Neural progenitor cell (in vitro differentiated cells): ENCODE results near the gene KLK2.

Experiments used
- EZH2phosphoT487 ChIP-seq: fragments of 200-600 bp; sonication (generic); IDR thresholded peaks from 2 replicates; pipeline ENCODE4 v1.6.1; 2017; ENCODE audit warnings: antibody characterized with exemption
- TF ChIP-seq, protein P1 (sequence below): fragments of 200-600 bp; sonication (generic); IDR thresholded peaks from 2 replicates; pipeline ENCODE4 v1.5.1; 2017; ENCODE audit warnings: antibody characterized with exemption, mild to moderate bottlenecking

DNA sequence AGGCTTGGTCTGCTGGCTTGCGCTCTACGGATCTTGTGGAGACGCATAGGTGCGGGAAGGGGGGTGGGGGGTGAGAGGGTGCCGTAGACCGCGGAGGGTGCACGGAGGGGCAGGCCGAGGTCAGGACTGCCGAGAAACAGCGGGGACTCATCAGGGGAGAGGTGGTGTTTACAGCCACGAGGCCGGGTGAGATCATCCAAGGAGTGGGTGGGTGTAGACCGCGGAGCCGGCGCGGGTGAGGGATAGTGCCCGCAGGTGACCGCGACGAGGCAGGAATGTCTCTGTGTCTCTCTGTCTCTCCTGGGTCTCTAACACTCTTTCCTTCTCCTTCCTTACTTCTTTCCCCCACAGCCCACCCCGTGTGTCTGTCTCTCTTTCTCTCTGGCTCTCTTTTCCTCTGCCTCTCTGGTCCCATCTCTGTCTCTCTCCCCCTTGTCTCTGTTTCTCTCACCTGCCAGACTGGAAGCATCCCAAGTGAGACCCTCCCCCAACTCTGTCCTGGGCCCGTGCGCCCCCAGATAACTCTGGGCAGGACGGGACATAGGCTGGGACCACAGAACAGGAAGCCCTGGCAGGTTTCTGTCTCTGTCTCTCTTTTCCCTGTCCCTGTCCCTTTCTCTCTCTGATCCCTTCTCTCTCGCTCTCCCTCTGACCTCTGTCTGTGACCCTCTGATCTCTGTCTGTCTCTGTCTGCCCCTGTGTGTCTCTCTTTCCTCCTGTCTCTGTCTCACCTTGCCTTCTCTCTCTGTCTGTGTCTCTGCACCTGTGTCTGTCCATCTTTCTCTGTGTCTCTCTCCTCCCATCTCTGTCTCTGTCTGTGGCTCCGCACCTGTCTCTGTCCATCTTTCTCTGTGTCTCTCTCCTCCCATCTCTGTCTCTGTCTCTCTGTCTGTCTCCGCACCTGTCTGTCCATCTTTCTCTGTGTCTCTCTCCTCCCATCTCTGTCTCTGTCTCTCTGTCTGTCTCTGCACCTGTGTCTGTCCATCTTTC lies 39.8 kb downstream of the KLK2 start:
- TF ChIP-seq, protein P1, sequence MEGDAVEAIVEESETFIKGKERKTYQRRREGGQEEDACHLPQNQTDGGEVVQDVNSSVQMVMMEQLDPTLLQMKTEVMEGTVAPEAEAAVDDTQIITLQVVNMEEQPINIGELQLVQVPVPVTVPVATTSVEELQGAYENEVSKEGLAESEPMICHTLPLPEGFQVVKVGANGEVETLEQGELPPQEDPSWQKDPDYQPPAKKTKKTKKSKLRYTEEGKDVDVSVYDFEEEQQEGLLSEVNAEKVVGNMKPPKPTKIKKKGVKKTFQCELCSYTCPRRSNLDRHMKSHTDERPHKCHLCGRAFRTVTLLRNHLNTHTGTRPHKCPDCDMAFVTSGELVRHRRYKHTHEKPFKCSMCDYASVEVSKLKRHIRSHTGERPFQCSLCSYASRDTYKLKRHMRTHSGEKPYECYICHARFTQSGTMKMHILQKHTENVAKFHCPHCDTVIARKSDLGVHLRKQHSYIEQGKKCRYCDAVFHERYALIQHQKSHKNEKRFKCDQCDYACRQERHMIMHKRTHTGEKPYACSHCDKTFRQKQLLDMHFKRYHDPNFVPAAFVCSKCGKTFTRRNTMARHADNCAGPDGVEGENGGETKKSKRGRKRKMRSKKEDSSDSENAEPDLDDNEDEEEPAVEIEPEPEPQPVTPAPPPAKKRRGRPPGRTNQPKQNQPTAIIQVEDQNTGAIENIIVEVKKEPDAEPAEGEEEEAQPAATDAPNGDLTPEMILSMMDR: no peak
- TF ChIP-seq EZH2phosphoT487: no peak
